Thyroid gland (tissue), 4 donors: ENCODE measurements around the gene MARK3.

Experiments
- POLR2A ChIP-seq, 2 donors: fragments of 450-650 bp; IDR thresholded peaks; one replicate each; pipeline ENCODE4 v1.6.1; 2017; ENCODE audit warnings: antibody characterized with exemption in 2 of 2, mild to moderate bottlenecking in 2 of 2, moderate library complexity in 1 of 2
- TF ChIP-seq, protein P1 (sequence below), 6 experiments: fragments of 200-600 bp in 3 of 6; fragments of 450-650 bp in 3 of 6; sonication (generic) in 3 of 6; IDR thresholded peaks; one replicate each; pipeline ENCODE4 v1.5.1; 2016 to 2019; ENCODE audit warnings: antibody characterized with exemption in 6 of 6, mild to moderate bottlenecking in 2 of 6, inconsistent platforms in 1 of 6, moderate library complexity in 1 of 6

DNA sequence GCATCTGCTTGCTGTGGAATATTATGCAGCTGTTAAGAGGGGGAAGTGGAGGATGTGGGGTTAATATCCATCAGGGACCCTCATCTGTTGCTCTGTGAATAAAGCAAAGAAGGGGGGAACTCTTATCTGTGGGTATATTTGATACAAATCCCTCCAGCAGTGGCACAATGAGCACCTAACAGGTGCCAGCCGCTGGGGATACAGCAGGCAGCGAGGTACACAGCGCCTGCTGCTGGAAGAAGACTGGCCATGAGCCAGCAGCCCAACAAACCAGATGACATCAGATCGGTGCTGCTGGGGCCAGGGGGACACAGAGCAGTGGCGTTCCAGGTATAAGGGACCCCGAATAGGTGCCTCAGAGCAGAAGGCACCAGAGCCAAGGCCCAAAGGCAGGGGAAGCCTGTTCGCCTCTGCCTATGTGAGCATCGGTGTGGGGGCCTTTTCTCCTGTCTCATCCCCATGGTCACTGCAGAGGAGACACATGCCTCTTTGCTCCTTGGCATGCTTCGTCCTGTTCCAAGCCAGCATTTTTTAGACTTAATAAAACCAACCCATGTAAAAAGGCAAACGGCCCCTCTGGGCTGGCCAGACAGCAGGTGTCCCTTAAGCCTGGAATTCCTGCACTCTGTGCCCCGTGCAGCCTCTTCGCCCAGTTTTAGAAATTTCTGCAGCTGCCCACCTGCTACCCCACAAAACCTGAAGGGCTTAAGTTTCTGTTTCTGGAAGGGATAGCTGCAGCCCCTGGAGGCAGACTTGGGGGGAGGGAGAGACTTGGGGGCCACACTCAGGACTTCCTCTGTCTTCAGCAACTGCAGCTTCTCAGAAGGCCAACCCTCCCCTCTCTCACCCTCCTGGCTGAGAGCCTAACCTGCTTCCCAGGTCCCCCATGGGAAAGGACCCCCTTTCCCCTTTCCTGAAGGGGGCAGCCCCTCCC, 139.1 kb downstream of the MARK3 start:
- TF ChIP-seq, protein P1, sequence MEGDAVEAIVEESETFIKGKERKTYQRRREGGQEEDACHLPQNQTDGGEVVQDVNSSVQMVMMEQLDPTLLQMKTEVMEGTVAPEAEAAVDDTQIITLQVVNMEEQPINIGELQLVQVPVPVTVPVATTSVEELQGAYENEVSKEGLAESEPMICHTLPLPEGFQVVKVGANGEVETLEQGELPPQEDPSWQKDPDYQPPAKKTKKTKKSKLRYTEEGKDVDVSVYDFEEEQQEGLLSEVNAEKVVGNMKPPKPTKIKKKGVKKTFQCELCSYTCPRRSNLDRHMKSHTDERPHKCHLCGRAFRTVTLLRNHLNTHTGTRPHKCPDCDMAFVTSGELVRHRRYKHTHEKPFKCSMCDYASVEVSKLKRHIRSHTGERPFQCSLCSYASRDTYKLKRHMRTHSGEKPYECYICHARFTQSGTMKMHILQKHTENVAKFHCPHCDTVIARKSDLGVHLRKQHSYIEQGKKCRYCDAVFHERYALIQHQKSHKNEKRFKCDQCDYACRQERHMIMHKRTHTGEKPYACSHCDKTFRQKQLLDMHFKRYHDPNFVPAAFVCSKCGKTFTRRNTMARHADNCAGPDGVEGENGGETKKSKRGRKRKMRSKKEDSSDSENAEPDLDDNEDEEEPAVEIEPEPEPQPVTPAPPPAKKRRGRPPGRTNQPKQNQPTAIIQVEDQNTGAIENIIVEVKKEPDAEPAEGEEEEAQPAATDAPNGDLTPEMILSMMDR (IDR thresholded peaks at IDR 0.05) = no peak
- TF ChIP-seq POLR2A (IDR thresholded peaks at IDR 0.05) = no peak
